HFF-Myc (cell line): ENCODE results near the gene SETD6.

Experiments
- DNase-seq: peaks from one replicate; pipeline ENCODE4 v3.0.0-alpha.2; 2011; ENCODE audit warnings: low read depth; ENCODE audit errors: extremely low read depth
- H3K4me3 ChIP-seq: replicated peaks from 2 replicates; pipeline ENCODE4 v1.5.1; 2011; ENCODE audit warnings: low read depth, mild to moderate bottlenecking, control low read depth, low read length
- TF ChIP-seq, protein P1 (sequence below): IDR thresholded peaks from 2 replicates; pipeline ENCODE4 v1.5.1; 2012; ENCODE audit warnings: mild to moderate bottlenecking, low read depth, low read length, control low read depth; ENCODE audit errors: missing control alignments

The SETD6 gene

DNA sequence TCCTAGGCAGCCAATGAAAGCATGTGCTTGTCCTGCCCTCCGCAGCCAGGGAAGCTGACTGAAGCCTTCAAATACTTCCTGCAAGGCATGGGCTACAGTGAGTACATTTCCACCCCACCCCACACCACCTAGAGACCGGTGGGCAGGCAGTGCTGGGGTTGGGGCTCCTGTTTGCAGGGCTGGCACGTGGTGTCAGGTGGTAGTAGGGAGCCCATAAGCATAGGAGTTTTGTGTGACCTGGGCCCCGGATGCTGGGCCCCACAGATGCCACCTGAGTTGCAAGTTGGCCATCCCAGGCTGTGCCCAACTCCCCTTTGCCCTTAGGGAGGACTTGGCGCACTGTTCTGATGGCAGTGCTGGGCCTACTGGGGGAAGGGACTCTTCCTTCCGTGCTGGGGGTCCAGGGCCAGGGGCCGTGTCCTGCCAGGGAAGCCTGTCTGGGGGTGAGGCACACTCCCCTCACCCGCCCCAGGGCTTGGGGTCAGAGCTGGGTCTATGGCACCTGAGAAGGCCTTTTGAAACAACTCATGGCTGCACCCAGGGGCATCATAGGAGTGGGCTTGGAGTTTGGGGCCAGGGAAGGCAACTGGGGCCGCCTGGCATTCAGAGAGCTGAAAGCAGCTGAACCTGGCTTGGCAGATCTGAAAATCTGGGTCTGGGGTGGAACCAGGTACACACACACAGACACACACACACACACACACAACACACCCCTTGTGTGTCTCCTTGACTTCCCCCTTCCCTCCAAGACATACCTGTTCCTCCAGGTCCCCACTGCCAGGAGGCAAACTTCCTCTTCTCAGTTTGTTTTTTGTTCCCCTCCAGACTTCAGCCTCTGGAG lies 5.8 kb upstream of the SETD6 start:
- H3K4me3 ChIP-seq, result no peak overlapping the region
- DNase-seq, result no peak
- TF ChIP-seq, protein P1, sequence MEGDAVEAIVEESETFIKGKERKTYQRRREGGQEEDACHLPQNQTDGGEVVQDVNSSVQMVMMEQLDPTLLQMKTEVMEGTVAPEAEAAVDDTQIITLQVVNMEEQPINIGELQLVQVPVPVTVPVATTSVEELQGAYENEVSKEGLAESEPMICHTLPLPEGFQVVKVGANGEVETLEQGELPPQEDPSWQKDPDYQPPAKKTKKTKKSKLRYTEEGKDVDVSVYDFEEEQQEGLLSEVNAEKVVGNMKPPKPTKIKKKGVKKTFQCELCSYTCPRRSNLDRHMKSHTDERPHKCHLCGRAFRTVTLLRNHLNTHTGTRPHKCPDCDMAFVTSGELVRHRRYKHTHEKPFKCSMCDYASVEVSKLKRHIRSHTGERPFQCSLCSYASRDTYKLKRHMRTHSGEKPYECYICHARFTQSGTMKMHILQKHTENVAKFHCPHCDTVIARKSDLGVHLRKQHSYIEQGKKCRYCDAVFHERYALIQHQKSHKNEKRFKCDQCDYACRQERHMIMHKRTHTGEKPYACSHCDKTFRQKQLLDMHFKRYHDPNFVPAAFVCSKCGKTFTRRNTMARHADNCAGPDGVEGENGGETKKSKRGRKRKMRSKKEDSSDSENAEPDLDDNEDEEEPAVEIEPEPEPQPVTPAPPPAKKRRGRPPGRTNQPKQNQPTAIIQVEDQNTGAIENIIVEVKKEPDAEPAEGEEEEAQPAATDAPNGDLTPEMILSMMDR, result no peak

DNA sequence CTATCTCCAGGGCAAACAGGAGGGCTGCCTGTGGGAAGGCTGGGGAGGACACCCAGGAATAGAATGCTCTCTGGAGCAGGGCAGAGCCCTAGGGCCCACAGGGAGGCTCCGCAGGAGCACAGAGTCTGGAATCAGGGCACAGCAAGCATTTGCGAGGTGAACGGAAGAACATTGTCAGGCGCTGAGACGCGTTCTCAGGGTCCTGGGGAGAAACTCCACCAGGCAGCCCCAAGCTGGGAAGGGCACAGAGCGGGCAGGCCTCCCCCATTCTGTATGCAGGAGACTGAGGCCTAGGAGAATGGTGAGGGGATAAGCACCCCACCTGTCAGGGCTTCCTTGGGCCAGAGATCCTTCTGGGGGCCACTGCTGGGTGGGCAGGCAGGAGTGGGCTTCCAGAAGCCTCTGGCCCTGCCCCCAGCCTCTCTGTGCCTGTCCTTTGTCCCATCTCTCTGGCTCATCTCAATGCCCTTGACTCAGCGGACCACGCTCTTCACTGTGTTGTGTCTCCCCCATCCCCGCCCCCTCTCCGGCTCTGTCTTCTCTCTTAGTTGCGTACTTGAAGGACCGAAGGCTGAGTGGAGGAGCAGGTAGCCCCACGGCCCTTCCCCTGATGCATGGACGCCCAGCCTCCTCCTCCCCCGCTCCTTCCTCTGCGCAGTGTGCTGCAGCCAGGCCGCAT lies 5.1 kb upstream of the SETD6 start:
- no peak overlapping the region for H3K4me3 ChIP-seq
- TF ChIP-seq, protein P1, result no peak
- no peak for DNase-seq

DNA sequence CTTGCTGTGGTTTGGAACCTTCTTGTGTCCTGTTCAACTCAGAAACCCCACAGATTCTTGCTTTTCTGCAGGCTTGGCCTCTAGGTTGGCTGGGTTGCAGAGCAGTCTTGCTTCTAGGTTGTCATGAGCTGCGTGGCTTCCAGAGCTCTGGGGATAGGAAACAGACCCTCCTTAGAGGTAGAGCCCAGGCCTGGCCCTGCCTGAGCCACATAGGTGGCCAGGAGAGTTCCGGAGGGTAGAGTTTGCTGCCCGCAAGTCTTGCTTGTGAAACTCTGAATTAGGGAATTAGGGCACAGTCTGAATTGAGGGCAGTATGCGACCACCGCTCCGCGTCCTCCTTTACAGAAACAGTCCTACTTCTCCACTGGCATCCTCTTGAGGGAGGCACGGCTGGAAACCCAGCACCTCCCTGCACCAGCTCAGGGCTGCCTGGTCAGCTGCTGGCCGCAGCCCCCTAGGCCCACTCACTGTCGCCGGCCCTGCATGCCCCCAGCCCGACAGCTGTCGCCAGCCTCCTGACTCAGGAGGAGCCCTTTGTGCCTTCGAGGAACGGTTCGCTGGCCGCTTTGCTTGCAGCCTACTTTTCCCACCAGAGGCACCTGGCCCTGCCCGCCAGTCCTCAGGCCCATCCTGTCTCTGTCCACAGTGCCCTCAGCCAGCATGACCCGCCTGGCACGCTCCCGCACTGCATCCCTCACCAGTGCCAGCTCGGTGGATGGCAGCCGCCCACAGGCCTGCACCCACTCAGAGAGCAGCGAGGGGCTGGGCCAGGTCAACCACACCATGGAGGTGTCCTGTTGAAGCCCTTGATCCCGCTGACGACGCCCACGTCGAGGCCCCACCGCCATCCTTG lies 4.3 kb upstream of the SETD6 start:
- no peak for DNase-seq
- TF ChIP-seq, protein P1, result no peak

DNA sequence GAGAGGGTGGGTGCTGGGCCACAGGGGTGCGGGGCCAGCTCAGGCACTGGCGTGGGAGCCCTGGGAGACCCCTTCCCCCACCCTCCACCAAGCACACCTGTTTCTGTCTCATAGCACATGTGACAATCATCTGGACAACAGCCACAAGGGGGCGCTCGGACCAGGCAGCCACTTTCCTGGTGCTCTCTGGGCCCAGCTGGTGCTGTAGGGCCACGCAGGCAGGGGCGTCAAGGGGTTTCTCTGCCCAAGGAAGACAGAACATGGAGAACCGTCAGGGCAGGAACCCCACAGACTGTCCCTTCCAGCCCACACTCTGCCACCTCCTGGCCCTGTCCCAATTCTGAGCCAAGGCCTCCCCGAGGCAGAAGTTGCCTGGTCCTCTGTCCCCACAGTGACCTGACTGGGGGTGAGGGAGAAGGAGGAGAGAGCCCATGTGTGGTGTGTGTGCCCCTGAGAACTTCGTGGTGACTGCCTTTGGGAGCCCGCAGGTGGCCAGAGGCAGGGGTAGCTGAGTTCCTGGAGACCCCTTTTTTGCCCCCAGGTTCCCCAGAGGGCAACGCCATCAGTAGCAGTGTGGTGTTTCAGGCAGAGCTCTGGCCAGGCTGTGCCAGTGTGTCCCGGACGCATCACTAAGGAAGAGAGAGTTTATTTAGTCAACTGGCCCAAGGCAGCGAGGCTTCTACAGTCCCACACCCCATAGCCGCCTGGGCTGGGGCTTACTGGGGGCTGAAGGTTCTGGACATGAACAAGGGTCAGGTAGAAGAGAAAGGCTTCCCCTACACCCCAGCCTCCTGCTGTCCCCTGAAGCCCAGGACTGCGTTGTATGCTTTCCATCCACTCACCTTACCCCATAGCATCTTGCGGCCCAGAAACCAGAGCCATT lies 3.1 kb upstream of the SETD6 start:
- no peak overlapping the region for H3K4me3 ChIP-seq
- TF ChIP-seq, protein P1, result peak; percentile 80
- no peak for DNase-seq

More for the DNA sequence above, 4.3 kb upstream of the SETD6 start:
- H3K4me3 ChIP-seq, result no peak overlapping the region

DNA sequence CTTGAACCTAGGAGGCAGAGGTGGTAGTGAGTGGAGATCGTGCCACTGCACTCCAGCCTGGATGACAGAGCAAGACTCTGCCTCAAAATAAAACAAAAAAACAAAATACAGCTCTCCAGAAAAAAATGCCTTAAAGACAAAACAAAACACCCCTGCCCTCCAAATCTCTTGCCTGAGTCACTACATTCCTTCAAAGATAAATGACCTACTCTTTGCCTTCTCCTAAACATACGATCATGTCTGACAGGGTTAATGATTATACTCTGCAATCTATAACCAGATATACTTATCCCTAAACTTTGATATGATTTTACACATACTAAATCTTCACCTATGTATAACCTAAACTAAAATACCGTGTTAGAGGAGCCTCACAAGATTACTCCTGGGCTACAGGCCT lies 1.4 kb upstream of the SETD6 start:
- peak overlapping the region; percentile 76 for H3K4me3 ChIP-seq
- TF ChIP-seq, protein P1, result no peak
- no peak for DNase-seq
